ENCODE data around the gene OR4D11. TPM values are rescaled to one million over a fixed set of nuclear protein-coding genes. Genes with fewer than 3 reads are reported as not detected.
"Not testable (repeated sequence)": the region's sequence is repeated elsewhere in the genome, so short reads cannot be mapped to it uniquely, and the experiment has no call there.

OR4D11 gene
- total RNA-seq, 6 experiments from 2014 or later, result not detected

DNA sequence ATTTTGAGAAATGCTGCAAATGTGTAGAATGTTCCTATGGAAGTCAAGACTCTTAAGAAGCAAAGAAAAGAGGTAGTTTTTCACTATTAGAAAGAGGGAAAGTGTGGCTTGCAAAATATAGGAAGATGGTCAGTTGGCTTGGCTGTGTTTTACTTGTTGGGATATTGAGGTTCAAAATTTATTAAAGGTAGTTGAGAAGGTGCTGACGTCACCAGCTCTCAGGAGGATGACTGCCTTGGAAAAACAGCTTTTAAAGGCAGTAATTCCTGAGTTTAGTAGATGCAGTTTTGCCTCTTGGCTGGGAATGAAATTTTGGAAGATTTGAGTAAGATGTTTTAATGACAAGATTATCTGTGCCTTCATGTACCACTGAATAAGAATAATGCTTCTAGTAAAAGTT lies 8.3 kb downstream of the OR4D11 start:
- Mint-ChIP-seq H3K9me3 (no peaks in the 10 kb centered on the region), H3K4me1 (ENCODE audit: low read depth) (no peaks in the 10 kb centered on the region), H3K36me3 (ENCODE audit: low read depth) (no peaks in the 10 kb centered on the region), H3K27me3 (ENCODE audit: insufficient read depth) (peaks cover 1% of the 10 kb centered on the region), H3K4me3 (no peak overlapping the region), H3K27ac (no peak overlapping the region)
- no peak for DNase-seq
- TF ChIP-seq, protein P1, sequence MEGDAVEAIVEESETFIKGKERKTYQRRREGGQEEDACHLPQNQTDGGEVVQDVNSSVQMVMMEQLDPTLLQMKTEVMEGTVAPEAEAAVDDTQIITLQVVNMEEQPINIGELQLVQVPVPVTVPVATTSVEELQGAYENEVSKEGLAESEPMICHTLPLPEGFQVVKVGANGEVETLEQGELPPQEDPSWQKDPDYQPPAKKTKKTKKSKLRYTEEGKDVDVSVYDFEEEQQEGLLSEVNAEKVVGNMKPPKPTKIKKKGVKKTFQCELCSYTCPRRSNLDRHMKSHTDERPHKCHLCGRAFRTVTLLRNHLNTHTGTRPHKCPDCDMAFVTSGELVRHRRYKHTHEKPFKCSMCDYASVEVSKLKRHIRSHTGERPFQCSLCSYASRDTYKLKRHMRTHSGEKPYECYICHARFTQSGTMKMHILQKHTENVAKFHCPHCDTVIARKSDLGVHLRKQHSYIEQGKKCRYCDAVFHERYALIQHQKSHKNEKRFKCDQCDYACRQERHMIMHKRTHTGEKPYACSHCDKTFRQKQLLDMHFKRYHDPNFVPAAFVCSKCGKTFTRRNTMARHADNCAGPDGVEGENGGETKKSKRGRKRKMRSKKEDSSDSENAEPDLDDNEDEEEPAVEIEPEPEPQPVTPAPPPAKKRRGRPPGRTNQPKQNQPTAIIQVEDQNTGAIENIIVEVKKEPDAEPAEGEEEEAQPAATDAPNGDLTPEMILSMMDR (IDR thresholded peaks at IDR 0.05), result no peak

- not testable (repeated sequence) for DNase-seq; H3K27ac Mint-ChIP-seq; H3K9me3 Mint-ChIP-seq; H3K4me1 Mint-ChIP-seq (ENCODE audit: low read depth); H3K36me3 Mint-ChIP-seq (ENCODE audit: low read depth); H3K4me3 Mint-ChIP-seq
- H3K27me3 Mint-ChIP-seq (ENCODE audit: insufficient read depth), result peaks cover 12% of the 10 kb centered on the region
These were observed 16.8 kb downstream of the OR4D11 start for GRCh38 chr11:59520139-59520538.

- no peaks in the 10 kb centered on the region for H3K36me3 Mint-ChIP-seq (ENCODE audit: low read depth)
- H3K27ac Mint-ChIP-seq, result no peak overlapping the region
- H3K4me3 Mint-ChIP-seq, result no peak overlapping the region
- no peaks in the 10 kb centered on the region for H3K9me3 Mint-ChIP-seq
- TF ChIP-seq, protein P1 (IDR thresholded peaks at IDR 0.05), result no peak
- no peaks in the 10 kb centered on the region for H3K4me1 Mint-ChIP-seq (ENCODE audit: low read depth)
- H3K27me3 Mint-ChIP-seq (ENCODE audit: insufficient read depth), result peaks cover 14% of the 10 kb centered on the region; the same call in 1 of the 2 replicates
- DNase-seq, result no peak
These were observed 17.4 kb downstream of the OR4D11 start for GRCh38 chr11:59520741-59521140.

DNA sequence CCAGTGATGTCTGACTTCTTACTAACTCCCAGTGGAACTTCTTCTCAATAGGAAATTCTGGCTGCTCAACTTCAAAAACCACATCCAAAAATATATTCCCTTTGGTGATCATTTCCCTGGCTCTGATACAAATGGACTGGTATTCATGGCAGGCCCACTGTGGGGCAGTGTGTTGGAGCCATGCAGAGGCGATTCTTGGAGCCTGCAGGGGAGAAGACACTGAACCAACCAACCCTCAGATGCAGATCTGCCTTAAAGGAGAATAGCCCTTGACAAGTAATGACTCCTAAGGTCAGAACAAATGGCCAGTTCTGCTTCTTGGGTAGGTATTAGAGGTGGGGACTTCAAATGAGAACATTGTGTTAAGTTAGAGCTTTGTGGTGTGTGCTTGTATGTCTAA lies 20.2 kb downstream of the OR4D11 start:
- H3K4me1 Mint-ChIP-seq (ENCODE audit: low read depth), result no peaks in the 10 kb centered on the region
- H3K4me3 Mint-ChIP-seq, result no peak overlapping the region
- H3K36me3 Mint-ChIP-seq (ENCODE audit: low read depth), result no peaks in the 10 kb centered on the region
- no peaks in the 10 kb centered on the region for H3K9me3 Mint-ChIP-seq
- TF ChIP-seq, protein P1 (IDR thresholded peaks at IDR 0.05), result no peak
- DNase-seq, result no peak
- H3K27me3 Mint-ChIP-seq (ENCODE audit: insufficient read depth), result peaks cover 21% of the 10 kb centered on the region
- H3K27ac Mint-ChIP-seq, result no peak overlapping the region

- no peak overlapping the region for H3K27ac Mint-ChIP-seq
- TF ChIP-seq, protein P1 (IDR thresholded peaks at IDR 0.05), result no peak
- H3K36me3 Mint-ChIP-seq (ENCODE audit: low read depth), result no peaks in the 10 kb centered on the region
- H3K4me3 Mint-ChIP-seq, result no peak overlapping the region
- H3K4me1 Mint-ChIP-seq (ENCODE audit: low read depth), result no peaks in the 10 kb centered on the region
- H3K9me3 Mint-ChIP-seq, result no peaks in the 10 kb centered on the region
- no peak for DNase-seq
- H3K27me3 Mint-ChIP-seq (ENCODE audit: insufficient read depth), result peaks cover 30% of the 10 kb centered on the region
These were observed 25.3 kb downstream of the OR4D11 start for GRCh38 chr11:59528711-59529110.

- peaks cover 16% of the 10 kb centered on the region for H3K27me3 Mint-ChIP-seq (ENCODE audit: insufficient read depth)
- DNase-seq, result no peak
- peaks cover 9% of the 10 kb centered on the region for H3K4me1 Mint-ChIP-seq (ENCODE audit: low read depth)
- no peak overlapping the region for H3K4me3 Mint-ChIP-seq
- no peaks in the 10 kb centered on the region for H3K36me3 Mint-ChIP-seq (ENCODE audit: low read depth)
- TF ChIP-seq, protein P1 (IDR thresholded peaks at IDR 0.05), result no peak
- H3K27ac Mint-ChIP-seq, result no peak overlapping the region
- H3K9me3 Mint-ChIP-seq, result no peaks in the 10 kb centered on the region
These were observed 29.2 kb downstream of the OR4D11 start for GRCh38 chr11:59532620-59533019.

Measured in HFFc6 (cell line).